HG03469 (cell line): ENCODE results near the gene VPREB3.

Source experiments
- ATAC-seq: cut with Tn5 transposase; IDR thresholded peaks from one replicate; pipeline ENCODE4 v1.9.1; 2021; ENCODE audit warnings: mild to moderate bottlenecking, moderate library complexity, moderate number of reproducible peaks; ENCODE audit not compliant: unreplicated experiment

Gene VPREB3, protein sequence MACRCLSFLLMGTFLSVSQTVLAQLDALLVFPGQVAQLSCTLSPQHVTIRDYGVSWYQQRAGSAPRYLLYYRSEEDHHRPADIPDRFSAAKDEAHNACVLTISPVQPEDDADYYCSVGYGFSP

GRCh38 chr22:23754220-23754919, at the start of gene VPREB3:
TSS of gene VPREB3 (minus strand) at chr22:23754425. CDS start at chr22:23754363, 62 bp downstream.
- no peak for ATAC-seq

GRCh38 chr22:23803001-23803819, 49.0 kb upstream of the VPREB3 start:
- ATAC-seq = no peak

- no peak for ATAC-seq
Measured at GRCh38 chr22:23801886-23802377, 47.7 kb upstream of the VPREB3 start.

GRCh38 chr22:23801238-23801821, 47.1 kb upstream of the VPREB3 start:
- ATAC-seq = no peak

GRCh38 chr22:23800297-23801237, 46.3 kb upstream of the VPREB3 start:
- ATAC-seq = peak; percentile 34

GRCh38 chr22:23796461-23796860, 42.2 kb upstream of the VPREB3 start:
- ATAC-seq = no peak

DNA sequence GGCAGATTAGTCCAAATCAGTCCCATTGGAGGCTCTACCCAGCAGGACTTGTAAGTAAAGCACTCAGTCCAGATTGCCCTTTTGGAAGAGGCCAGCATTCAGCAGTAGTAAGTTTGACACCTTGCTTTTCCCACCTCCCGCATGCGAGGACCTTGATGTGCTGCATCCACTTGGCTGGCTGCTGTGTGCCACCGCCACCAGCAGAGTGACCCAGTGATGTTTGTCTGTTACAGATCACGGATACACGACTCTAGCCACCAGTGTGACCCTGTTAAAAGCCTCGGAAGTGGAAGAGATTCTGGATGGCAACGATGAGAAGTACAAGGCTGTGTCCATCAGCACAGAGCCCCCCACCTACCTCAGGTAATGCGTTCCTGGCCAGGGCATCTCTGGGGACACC, 39.1 kb upstream of the VPREB3 start:
- no peak for ATAC-seq

- ATAC-seq = no peak
Measured at GRCh38 chr22:23791738-23792645, 37.8 kb upstream of the VPREB3 start.

- no peak for ATAC-seq
Measured at GRCh38 chr22:23790819-23791737, 36.9 kb upstream of the VPREB3 start.

- no peak for ATAC-seq
Measured at GRCh38 chr22:23789638-23790037, 35.4 kb upstream of the VPREB3 start.

DNA sequence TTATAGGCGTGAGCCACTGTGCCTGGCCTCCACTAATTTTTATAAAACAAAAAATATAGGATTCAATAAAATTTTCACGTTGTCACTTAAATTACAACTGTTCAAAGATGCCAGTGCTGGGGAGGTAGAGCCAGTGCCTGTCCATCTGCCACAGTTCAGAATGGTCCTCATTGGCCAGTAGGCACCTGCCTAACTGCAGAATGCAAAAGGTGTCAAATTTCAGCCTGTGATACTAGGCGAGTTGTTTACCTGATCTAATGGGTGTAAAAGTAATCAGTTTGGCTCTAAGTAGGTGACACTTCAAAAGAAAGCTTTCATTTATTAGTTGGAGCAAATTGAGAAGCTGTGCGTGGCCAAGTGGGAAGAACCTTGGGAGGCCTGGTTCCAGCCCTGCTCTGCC, 34.9 kb upstream of the VPREB3 start:
- no peak for ATAC-seq

- no peak for ATAC-seq
Measured at GRCh38 chr22:23787910-23788309, 33.7 kb upstream of the VPREB3 start.

GRCh38 chr22:23787600-23787896, 33.3 kb upstream of the VPREB3 start:
- ATAC-seq = no peak

DNA sequence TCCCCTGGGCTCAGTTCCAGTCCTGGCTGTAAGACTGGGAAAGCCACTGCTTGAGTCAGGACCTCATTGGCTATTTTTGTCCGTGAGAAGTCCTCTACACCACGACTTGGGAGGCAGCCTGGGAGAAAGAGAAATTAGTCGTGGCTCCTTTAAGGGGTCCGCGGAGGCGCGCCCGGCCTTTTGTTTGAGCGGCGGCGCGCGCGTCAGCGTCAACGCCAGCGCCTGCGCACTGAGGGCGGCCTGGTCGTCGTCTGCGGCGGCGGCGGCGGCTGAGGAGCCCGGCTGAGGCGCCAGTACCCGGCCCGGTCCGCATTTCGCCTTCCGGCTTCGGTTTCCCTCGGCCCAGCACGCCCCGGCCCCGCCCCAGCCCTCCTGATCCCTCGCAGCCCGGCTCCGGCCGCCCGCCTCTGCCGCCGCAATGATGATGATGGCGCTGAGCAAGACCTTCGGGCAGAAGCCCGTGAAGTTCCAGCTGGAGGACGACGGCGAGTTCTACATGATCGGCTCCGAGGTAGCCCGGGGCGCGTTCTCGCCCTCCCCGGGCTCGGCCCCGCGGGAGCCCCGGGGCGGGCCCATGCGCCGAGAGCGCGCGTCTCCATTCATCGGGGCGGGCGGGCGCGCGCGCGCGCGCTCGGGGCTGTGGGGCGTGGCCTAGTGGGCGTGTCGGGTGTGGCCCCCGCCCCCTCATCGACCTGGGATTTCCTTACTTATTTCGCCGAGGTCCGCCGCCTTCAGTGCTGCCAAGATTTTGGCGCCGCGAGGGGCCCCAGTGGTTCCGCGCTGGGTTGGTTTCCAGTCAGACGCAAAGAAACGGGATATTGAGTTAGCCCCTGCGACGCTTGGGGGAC, 32.8 kb upstream of the VPREB3 start, which contains the start of gene SMARCB1:
Gene SMARCB1, plus strand, starts transcription at position 215 of the 848 bp plus-strand sequence. Its CDS starts 204 bp downstream, at position 419.
- no peak for ATAC-seq

- no peak for ATAC-seq
Measured at GRCh38 chr22:23786261-23786710, 32.1 kb upstream of the VPREB3 start.

GRCh38 chr22:23784215-23784732, 30.0 kb upstream of the VPREB3 start:
- ATAC-seq = no peak
